NT2/D1 (cell line): ENCODE measurements around the gene CYP21A2.
"Not testable (repeated sequence)": the region's sequence is repeated elsewhere in the genome, so short reads cannot be mapped to it uniquely, and the experiment has no call there.

Source experiments
- SUZ12 ChIP-seq: IDR thresholded peaks from 2 replicates; pipeline ENCODE4 v1.6.1; 2011; ENCODE audit not compliant: insufficient read length, insufficient read depth; ENCODE audit errors: extremely low read depth
- ZNF274 ChIP-seq: IDR thresholded peaks from 2 replicates; pipeline ENCODE4 v1.6.1; 2011; ENCODE audit warnings: mild to moderate bottlenecking, low read depth, low read length

- TF ChIP-seq SUZ12, ZNF274: not testable (repeated sequence)
Observed at GRCh38 chr6:32039321-32040274, 1.4 kb downstream of the CYP21A2 start.
